Fibroblast of gingiva (primary cell): ENCODE measurements around the gene STRN.
"Not testable (repeated sequence)": the region's sequence is repeated elsewhere in the genome, so short reads cannot be mapped to it uniquely, and the experiment has no call there.

Experiments used
- DNase-seq: peaks from one replicate; pipeline ENCODE4 v3.0.0-alpha.2; 2011; ENCODE audit warnings: low read depth

Gene STRN

DNA sequence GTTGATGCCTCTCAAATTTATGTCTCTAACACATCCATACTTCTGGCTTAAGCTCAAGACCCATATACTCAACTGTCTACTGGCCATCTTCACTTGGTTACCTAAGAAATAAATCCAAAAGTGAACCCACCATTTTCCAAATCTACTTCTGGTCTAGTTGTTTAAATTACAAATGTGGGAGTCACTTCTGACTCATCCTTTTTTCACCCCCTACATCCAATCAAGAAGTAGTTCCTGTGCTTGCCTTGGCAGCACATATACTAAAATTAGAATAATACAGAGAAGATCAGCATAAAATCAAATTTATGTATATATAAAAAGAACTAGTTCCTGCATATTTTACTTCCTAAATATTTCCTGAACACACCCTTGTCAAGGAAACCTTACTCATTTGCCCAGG lies 53.6 kb downstream of the STRN start:
- DNase-seq = no peak

- DNase-seq = no peak
Observed at GRCh38 chr2:36911012-36911411, 55.3 kb downstream of the STRN start.

GRCh38 chr2:36906277-36906676 lies 60.1 kb downstream of the STRN start:
- DNase-seq = no peak

GRCh38 chr2:36904636-36905035 lies 61.7 kb downstream of the STRN start:
- DNase-seq = no peak

GRCh38 chr2:36902385-36903120 lies 63.8 kb downstream of the STRN start:
- no peak for DNase-seq

- no peak for DNase-seq
Observed at GRCh38 chr2:36892805-36893204, 73.5 kb downstream of the STRN start.

GRCh38 chr2:36889795-36890194 lies 76.5 kb downstream of the STRN start:
- DNase-seq = peak; percentile 85

- DNase-seq = not testable (repeated sequence)
Observed at GRCh38 chr2:36887095-36887494, 79.2 kb downstream of the STRN start.

- DNase-seq = no peak
Observed at GRCh38 chr2:36886664-36887063, 79.7 kb downstream of the STRN start.

- no peak for DNase-seq
Observed at GRCh38 chr2:36885605-36886004, 80.7 kb downstream of the STRN start.

- DNase-seq = no peak
Observed at GRCh38 chr2:36882532-36882931, 83.8 kb downstream of the STRN start.

GRCh38 chr2:36881816-36882215 lies 84.5 kb downstream of the STRN start:
- no peak for DNase-seq

GRCh38 chr2:36878429-36878828 lies 87.9 kb downstream of the STRN start:
- DNase-seq = no peak

- no peak for DNase-seq
Observed at GRCh38 chr2:36871068-36871707, 95.1 kb downstream of the STRN start.

GRCh38 chr2:36869606-36870005 lies 96.7 kb downstream of the STRN start:
- no peak for DNase-seq

- no peak for DNase-seq
Observed at GRCh38 chr2:36861896-36862295, 104.4 kb downstream of the STRN start.

DNA sequence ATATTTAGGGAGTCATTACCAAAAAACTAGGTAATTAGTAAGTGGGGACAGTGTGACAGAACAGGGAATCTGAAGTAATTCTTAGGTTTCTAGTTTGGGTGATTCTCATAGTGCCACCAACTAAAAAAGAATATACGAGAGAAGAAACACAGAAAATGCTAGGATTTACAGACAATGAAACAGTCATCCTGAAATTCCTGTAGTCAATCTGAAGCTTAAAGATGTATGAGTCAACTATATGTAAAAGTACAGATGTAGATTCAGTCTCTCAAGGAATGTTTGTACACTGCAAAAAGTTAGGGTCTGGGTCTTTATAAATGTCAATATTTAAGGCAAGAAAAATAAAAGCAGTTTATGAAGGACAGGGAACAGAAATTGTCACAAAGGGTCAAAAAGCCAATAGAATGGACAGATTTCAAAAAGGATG lies 107.0 kb downstream of the STRN start:
- DNase-seq = no peak

DNA sequence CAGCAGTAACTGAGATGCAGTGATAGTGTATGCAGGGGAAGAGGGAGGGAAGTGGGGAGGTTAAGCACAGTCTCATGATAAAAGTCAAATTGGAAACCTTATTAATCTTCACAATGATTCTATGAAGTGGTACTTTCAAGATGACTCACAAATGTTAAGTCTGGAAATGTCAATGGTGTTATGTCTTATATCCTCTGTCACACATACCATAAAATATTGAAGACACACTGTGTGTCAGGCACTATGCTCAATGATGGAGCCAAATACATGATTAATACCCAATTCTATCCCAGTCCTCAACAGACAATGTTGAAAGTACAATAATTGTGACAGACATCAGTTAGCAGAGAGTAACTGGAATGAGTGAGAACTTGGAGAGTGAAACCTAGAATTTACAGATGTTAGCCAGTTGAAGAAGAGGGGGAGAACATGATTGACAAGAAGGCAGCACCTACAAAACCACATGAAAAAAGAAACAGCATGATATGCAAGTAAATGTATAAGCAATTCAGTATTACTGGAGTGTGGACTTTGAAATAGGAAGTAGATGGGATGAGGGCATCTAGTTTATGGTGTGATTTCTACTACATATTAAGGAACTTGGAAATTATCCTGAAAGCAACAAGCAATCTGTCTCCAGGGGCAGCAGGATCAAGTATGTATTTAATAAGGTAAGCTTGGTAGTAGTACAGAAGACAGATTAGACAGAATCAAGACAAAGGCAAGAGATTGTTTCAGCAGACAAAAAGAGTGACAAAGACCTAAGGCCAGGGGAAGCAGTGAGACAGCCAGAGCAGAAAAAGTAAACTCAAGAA lies 107.6 kb downstream of the STRN start:
- DNase-seq = no peak

DNA sequence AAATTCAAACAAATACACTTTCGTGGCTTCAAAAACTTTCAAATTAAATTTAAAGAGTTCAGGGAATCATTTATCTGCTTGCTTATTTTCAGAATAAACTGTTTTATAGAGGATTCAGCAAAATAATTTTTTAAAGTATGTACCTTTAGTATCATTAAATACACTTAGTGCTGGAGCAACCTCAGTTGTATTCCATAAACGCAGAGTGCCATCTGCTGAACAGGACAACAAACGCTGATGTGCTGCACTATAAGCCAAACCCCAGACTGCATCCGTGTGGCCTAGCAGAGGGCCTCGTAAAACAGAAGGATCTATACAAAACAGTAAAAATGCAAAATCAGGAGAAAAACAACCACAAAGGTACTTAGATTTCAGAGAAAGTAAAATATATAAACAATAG lies 108.6 kb downstream of the STRN start:
- DNase-seq = no peak

DNA sequence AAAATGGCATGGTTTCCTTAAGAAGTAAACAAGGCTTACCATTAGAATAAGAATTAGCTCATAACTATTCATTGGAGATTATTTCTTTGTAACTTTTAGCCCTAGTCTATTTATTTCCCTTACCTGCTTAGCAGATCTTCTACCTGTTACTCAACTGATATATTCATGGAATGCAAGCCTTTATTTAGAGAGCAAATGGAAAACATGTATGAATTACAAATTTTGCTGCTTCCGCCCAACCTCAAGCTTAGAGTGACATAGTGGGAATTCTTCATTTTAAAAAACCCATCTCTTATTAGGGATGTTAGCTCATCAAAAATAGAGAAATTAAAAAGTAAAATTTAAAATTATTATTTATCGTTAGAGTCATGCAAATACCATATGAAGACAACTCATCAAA lies 110.9 kb downstream of the STRN start:
- no peak for DNase-seq

- no peak for DNase-seq
Observed at GRCh38 chr2:36854241-36854640, 112.1 kb downstream of the STRN start.

DNA sequence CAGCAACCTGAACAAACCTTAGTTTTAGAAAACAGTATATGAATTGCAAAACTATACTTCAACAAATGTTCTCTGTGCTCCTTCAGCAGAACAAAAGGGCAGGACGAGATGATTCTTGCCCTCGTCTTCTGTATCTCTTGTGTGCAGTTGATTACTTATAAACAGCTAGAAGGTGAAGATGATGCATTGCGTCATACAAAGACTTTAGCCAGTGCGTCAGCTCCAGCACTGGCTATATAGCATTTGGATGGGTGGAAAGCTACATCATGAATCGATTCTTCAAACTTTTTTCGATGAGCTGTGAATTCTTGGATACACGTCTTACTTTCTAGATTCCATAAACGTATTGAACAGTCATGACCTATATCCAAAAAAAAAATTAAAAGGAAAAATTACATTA lies 117.1 kb downstream of the STRN start:
- DNase-seq = no peak

GRCh38 chr2:36843838-36844237 lies 122.5 kb downstream of the STRN start:
- DNase-seq = no peak
